Stimulated activated CD4-positive, alpha-beta T cell treated with anti-CD3 and anti-CD28 coated beads, Interleukin-4, amount 100 ng/mL, for 1 hour (primary cell): ENCODE data around the gene DCAF12L2.
"Not testable (repeated sequence)": the region's sequence is repeated elsewhere in the genome, so short reads cannot be mapped to it uniquely, and the experiment has no call there.

Experiments
- DNase-seq: peaks from one replicate; pipeline ENCODE4 v3.0.0-alpha.2; 2020

The DCAF12L2 gene

GRCh38 chrX:126165721-126166461 lies at the start of gene DCAF12L2:
Gene DCAF12L2 (minus strand): TSS chrX:126166289. CDS start chrX:126165924, 365 bp downstream.
- no peak for DNase-seq

- DNase-seq: not testable (repeated sequence)
Observed at GRCh38 chrX:126190888-126191287, 24.8 kb upstream of the DCAF12L2 start.

- no peak for DNase-seq
Observed at GRCh38 chrX:126177133-126177840, 11.2 kb upstream of the DCAF12L2 start.

DNA sequence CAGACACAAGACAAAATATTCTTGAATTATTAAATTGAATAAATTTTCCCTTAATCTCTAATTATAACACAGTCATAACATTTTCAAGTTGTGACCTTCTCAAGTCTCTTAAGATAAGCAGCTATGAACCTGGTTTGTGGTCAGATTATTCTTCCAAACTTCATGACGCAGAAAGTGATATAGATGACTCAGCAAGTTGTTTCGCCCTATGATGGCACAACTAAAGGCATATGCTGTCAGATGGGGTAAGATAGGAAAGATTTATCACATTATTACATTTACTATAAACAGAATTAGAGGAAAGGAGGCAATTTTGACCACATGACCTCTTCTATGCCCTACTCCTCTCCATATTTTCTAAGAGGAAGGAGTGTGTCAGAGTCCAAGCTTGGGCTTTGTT lies 4.6 kb upstream of the DCAF12L2 start:
- DNase-seq: no peak

- no peak for DNase-seq
Observed at GRCh38 chrX:126167560-126167959, 1.5 kb upstream of the DCAF12L2 start.

- DNase-seq: no peak
Observed at GRCh38 chrX:126165401-126165720, 728 bp downstream of the DCAF12L2 start.

DNA sequence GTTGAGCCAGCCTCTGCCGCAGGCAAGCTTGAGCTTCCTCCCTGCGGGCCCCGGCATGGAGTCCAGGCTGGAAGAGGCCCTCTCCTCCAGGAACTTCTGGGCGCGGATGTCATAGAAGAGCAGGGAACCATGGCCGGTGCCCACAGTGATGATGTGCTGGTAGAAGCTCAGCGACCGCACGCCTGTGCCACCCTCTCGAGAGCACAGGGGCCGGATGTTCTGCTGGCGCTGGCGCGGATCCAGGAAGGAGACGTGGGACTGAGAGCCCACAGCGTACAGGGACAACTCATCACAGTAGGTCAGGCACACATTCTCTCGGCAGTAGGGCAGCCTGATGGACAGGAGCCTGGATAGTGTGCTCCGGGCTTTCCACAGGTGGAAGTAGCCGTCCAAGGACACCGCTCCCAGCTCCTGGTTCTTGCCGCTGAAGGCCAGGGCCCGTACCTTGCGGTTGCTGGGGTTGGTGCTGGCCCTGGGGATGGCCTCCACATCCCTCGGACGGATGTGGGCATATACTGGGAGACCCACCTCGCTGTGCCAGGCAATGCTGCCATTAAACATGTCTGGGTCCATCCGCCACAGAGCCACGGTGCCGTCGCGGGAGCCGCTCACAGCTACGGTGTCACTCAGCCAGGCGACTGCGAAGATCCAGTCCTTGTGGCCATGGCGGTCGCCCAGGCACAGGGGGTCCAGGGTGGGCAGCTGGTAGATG lies 1.2 kb downstream of the DCAF12L2 start:
- DNase-seq: no peak

DNA sequence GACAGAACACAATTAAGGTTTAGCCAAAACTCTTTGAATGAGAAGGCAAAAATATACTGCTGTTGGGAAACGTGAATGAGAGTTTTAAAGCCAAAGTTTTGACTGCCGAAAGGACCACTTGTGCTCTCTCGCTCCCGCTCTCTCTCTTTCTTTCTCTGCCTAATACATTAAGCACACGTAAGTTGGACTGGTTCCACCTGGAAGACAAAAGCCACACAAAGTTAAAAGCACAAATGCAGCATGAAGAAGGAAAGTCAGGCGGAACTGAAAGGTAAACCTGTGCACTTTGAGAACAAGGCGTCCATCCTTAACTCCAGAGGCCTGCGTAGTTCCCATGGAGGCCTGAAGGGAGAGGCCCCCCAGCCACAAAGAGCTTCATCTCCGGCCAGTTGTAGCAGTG lies 1.9 kb downstream of the DCAF12L2 start:
- no peak for DNase-seq

DNA sequence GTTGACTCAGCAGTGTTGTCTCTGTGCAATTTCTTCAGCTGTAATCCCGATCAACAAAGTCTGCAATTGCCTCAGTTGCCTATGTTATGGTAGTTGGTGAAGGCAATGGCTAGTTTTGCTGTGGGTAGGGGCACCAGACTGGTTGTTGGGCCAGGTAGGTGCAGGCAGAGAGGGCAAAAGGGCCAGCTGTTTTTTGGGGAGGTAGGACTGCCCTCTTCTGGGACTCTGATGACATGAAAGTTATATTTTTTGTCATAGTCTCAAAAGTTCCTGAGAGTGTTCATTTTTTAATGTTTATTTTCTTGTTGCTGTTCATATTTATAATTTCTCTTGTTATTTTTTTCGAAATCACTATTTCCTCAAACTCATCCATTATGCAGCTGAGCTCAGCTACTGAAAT lies 25.1 kb downstream of the DCAF12L2 start:
- DNase-seq: no peak

GRCh38 chrX:126137899-126138298 lies 28.2 kb downstream of the DCAF12L2 start:
- no peak for DNase-seq

DNA sequence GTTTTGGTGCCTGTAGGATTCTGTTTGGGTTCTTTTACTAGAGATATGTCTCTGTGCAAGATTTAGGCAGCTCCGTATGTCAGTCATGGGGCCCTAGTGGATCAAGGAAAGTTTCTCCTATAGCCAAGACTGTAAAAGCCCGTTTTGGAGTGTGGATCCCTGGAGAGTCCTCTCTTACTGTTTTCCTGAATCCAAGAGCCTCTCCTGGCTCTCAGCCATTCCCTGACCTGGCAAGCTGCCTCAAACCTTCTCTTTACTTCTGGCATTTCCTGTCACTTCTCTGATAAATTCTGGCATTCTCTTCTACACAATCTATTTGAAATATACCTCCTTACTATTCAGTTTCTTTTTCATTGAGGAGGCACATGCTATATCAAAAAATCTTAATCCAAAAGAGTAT lies 41.4 kb downstream of the DCAF12L2 start:
- no peak for DNase-seq
